Activated CD8-positive, alpha-beta memory T cell treated with anti-CD3 and anti-CD28 coated beads, Interleukin-2, amount 50 U/mL, for 1 hour (primary cell): ENCODE measurements around the gene NAPA.

Experiments used
- DNase-seq: peaks from one replicate; pipeline ENCODE4 v3.0.0-alpha.2; 2020; ENCODE audit errors: extremely low read depth

The NAPA gene

GRCh38 chr19:47458672-47459071, 56.2 kb downstream of the NAPA start:
- DNase-seq, result no peak

GRCh38 chr19:47456721-47457474, 58.0 kb downstream of the NAPA start:
- DNase-seq, result no peak

- DNase-seq, result no peak
Observed at GRCh38 chr19:47450478-47450877, 64.4 kb downstream of the NAPA start.

DNA sequence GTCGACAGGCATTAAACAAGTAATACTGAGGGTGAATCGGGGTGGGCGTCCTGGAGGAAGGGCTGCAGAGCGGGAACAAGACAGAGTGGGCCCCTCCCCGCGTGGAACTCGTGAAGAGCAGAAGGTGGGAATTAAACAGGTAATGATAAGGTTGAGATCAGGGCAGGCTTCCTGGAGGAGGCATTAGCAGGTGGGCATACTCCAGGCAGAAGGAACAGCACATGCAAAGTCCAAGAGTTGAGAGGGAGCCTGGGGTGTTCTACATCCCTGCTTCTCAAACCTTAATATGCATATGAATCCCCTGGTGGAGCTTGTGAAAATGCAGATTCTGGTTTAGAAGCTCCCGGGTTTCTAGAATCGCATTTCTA, 66.5 kb downstream of the NAPA start:
- no peak for DNase-seq

DNA sequence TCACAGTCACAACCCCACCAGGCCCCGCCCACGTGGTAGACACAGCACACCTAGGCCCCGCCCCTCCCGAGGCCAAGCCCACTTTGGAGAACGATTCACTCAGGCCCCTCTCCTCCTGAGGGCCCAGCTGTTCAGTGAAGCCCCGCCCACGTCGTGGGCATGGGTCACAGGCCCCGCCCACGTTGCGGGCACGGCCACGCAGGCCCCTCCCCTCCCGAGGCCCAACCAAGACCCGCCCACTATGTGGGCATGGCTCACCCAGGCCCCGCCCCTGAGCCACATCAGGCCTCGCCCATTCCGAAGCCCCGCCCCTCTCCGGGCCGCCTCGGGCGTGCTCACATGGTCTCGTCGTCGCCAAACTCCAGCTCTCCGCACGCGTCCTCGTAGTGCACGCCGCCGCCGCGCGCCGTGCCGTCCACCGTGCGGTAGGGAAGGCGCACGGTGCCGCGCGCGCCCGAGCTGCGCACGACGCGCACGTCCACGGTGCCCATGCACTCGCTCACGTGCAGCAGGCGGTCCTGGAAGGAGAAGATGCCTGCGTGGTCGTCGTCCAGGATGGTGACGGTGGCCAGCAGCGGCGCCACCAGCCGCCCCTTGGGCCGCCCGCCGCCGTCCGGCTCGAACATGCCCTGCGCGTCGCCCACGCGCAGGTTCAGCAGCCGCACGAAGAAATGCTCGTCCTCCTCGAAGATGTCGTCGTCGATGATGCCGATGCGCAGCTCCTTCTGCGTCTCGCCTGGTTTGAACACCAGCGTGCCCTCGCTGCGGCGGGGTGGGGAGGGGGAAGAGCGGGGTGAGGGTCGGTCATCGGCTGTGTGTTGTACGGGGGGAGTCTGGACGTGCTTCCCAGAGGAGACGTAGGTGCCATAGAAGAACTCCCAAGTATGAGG, 67.1 kb downstream of the NAPA start:
- no peak for DNase-seq

GRCh38 chr19:47446534-47447469, 68.1 kb downstream of the NAPA start:
- no peak for DNase-seq

DNA sequence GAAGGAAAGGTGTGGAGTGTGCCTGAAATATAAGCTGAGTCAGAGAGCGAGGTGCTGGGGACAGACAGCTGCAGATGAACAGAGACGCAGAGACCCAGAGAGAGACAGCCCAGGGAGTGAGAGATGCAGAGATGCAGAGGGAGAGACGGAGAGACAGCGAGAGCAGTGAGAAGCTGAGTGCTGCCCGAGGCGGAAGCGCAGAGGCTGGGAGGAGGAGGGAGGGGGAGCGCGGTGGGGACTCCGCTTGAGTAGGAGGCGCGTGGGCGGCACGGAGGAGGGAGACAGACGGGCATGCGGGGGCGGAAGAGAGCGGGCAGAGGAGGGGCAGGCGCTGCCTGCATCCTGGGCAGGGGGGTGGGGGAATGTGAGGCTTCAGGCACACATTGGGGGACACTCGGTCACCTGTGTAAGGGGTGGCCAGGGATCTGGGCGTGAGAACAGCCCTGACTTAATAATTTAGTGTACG, 68.9 kb downstream of the NAPA start:
- no peak for DNase-seq

DNA sequence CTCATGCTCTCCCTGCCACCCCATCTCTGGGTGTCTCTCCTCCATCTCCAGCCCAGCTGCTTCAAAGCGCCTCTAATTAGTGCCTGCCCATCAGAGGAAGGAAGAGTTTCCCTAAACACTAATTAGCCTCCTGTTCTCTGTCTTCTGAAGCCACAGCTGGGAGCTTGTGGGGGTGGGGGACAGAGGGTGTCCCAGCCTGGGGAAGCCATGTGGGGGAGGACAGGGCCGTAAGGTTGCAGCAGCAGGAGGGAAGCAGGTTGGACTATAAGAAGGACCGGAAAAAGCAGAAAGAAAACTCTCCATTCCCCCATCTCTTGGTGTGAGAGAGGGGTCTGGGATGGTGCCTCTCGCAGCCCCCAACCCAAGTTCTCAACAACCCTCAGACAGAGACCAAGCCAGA, 69.3 kb downstream of the NAPA start:
- no peak for DNase-seq

DNA sequence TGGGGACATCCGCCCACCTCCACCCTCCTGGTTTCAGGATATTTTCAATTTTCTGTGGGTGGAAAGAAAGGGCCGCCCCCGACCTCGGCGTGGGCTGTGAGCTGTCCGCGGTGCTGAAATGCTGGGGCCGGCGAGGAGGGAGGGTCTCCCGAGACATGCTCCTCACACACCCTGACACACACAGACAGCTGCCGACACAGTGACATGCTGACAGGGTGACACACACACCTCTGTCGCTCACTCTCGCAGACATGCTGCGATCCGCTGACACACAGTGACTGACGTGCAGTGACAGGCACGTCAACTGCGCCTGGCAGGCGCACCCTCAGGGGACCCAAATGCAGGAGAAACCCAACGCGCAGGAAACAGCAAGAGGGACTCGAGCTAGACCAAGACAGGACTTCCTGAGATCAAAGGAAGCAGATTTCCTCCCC, 70.5 kb downstream of the NAPA start:
- no peak for DNase-seq

DNA sequence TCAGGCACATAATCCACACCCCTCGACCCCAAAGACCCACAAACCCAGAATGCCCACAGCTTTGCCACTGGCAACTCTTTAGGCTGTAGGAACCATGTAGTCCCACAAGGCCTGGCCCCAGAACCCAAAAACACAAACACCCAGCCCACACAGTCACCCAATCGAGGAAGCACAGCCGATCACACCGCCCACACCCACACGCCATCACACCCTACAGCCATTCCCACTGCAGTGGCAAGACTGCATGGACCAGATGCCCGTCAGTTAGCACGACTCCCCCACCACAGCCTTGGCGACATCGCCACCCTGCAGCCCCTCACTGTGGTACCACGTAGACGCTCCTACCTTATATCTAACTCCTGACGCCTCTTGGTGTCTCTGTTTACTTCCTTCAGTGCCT, 71.5 kb downstream of the NAPA start:
- DNase-seq, result no peak

GRCh38 chr19:47438793-47439220, 76.1 kb downstream of the NAPA start:
- DNase-seq, result no peak
